Muscle of arm (tissue), 12 donors: ENCODE results near the gene CD99L2. TPM values are rescaled to one million over a fixed set of nuclear protein-coding genes. Genes with fewer than 3 reads are reported as not detected.
"Not testable (repeated sequence)": the region's sequence is repeated elsewhere in the genome, so short reads cannot be mapped to it uniquely, and the experiment has no call there.

Experiments used
- DNase-seq: peaks from one replicate; pipeline ENCODE4 v3.0.0-alpha.2; 2013
- polyA plus RNA-seq, 12 donors: library from polyadenylated mRNA; unstranded; fragments of 120-200 nt; gene quantifications; one replicate each; pipeline ENCODE4 v1.2.1, GENCODE V29; 2013; ENCODE audit not compliant: insufficient read length in 12 of 12

CD99L2 gene
- polyA plus RNA-seq, 12 donors = 31.5 to 44.0 (median 40.1) TPM; not detected in 1

DNA sequence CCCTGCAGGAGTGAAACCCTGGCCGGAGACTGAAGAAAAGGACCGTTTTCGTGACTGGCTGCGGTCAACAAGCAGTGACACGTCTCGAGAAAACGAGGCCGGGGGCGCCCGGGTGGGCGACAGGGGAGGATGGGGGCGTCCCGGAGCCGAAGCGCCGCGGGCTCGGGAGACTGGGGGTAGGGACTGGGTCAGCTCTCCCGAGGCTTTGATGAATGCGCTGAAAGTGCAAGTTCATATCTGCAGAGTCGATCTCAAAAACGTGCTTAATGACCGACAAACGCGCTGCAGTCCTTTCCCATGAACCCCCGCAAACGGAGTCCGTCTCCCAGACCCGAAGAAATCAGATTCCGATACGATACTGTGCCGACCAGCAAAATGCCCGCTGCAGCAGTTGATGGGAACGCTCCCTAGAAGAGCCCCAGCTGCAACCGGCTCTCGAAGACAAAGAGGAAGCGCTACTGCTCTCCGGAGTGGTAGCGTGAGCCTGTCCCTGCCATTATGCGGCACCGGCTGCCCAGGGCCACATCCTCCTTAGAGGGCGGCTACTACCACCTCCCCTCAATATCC is 806 bp upstream of the CD99L2 start:
- peak; percentile 24 for DNase-seq

DNA sequence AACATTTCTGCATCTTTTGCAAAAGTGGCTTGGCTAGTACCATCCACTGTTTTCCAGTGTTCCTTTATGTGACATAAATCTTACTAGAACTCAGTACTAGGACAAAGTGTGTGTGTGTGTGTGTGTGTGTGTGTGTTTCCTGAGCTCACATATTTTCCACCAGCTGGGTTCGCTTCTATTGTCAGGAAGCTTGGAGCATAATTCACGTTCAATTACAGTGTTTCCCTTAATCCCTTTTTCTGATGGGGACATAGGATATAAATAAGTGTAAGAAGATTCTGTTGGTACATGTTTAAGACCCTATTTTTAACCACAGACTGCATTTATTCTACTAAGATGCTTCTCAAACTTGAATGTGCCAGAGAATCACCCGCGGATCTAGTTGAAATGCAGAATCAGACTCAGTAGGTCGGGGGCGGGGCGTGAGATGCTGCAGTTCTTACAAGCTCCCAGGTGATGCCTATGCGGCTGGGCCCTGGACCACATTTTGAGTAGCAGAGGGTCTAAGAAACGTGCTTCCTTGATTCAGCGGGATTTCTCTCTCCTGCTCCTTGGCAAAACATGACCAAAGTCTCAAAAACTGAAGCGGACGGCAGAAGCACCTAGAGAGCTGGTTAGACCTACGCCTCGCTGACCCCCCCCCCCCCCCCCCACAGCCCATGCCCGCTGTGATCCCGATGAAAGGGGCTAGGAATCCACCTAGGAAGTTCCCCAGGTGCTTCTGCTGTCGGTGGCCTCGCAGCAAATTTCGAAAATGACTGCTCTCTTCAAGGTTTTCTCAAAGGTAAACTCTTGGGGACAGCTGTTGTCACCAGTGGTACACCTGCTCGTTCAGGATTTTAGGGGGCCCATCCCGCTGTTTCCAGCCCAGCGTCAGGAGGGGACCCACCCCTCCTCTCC is 797 bp downstream of the CD99L2 start:
- peak; percentile 11 for DNase-seq

DNA sequence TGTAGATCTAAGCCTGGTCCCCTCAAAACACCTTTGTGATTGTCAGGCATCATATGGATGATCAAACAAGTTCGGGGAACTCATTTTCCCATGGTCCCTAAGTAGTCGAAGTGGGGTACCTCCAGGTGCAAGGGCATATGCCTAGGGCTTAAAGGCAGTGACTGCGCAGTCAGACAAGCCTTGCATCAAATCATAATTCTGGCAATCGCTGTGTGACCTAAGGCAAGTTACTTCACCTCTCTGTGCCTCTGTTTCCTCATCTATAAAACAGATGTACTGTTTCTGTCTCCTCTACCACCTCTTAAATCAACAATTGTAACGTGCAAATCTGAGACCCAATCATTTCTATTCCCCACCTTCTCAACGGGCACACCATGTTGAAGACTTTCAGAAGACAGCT is 1.8 kb downstream of the CD99L2 start:
- no peak for DNase-seq

DNA sequence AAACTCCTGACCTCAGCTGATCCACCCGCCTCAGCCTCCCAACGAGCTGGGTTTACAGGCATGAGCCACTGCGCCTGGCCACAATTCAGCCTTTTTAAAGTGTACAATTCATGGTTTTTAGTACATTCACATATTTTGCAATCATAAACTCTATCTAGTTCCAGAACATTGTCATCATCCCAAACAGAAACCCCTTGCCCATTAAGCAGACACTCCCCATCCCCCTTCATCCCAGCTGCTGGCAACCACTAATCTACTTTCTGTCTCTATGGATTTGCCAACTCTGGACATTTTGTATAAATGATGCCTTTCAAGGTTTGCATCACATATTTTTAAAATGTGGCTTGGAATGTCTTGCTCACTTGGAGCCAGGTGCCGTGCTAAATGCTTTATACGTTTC is 4.5 kb downstream of the CD99L2 start:
- DNase-seq = no peak

DNA sequence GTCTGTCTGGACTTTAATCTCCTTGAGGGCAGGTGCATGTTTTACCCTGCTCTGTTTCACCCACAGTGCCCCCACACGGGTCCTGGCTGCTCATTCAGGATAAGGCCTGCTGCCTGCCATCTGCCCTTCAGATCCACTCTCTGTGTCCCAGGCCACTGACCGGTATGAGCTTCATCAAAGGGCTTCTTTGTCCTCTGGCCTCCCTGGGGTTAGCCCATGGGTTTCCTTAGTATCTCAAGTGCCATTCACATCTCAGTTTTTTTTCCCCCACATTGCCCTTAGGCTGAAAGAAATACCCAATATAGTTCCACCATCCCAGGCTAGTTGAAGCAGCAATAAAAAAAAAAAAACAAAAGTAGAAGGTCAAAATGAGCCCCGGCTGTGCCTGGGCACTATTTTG is 9.3 kb downstream of the CD99L2 start:
- DNase-seq = no peak

DNA sequence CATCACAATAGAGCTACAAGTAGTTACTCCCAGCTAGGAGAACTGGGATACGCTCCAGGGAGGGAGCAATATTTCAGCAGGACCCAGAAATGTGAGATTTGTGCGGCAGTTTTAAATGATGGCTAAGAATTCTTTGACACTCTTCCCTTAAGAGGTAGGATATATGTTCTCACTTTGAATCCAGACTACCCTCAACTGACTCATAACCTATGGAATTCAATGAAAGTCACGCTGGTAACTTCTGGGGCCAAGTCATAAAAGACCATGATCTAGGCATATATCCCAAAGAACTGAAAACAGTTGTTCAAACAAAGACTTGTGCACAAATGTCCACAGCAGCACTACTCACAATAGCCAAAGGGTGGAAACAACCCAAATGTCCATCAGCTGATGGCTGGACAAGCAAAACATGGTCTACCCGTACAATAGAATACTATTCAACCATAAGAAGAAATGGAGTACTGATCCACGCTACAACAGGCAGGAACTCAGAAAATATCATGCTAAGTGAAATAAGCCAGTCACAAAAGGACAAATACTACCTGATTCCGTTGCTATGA is 10.5 kb downstream of the CD99L2 start:
- DNase-seq = no peak

DNA sequence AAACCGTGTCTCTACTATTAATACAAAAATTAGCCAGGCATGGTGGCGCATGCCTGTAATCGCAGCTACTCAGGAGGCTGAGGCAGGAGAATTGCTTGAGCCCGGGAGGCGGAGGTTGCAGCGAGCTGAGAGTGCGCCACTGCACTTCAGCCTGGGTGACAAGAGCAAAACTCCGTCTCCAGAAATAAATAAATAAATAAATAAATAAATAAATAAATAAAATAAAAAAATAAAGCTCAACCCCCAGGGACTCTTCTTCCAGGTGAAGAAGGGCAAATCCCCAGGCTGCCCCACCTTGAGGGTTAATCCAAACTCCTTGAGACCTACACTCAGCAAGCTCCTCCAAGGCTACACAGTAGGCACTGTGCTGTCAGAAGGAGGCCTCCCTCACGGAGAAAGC is 11.2 kb downstream of the CD99L2 start:
- DNase-seq = not testable (repeated sequence)

DNA sequence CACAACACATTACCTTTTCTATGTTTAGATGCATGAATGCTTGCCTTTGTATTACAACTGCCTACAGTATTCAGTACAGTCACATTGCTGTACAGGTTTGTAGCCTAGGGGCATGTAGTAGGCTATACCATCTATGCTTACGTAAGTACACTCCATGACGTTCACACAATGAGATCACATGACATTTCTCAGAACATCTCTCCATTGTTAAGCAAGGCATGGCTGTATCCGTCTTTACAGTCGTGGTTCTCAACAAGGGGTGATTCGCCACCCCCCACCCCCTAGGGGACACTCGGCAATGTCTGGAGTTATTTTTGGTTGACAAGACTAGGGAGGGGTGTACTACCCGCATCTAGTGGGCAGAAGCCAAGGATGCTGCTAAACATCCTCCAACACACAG is 12.1 kb downstream of the CD99L2 start:
- DNase-seq = no peak

DNA sequence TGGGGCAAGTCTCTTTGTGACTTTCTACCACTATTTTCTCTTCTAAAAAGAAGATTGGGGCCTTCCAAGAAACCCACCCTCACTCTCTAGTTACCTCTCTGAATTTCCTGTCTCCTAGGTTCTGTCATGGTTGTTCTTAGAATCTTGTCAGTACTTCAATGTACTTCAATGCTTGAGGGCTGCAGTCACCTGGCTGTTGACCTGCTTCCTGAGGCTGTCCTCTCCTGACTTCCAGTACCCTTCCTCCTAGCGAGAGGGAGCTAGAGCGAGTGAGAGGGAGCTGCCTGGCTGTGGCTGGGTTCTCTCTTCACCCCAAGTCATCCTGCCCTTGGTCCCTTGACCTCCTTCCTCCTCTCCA is 17.7 kb downstream of the CD99L2 start:
- DNase-seq = no peak

DNA sequence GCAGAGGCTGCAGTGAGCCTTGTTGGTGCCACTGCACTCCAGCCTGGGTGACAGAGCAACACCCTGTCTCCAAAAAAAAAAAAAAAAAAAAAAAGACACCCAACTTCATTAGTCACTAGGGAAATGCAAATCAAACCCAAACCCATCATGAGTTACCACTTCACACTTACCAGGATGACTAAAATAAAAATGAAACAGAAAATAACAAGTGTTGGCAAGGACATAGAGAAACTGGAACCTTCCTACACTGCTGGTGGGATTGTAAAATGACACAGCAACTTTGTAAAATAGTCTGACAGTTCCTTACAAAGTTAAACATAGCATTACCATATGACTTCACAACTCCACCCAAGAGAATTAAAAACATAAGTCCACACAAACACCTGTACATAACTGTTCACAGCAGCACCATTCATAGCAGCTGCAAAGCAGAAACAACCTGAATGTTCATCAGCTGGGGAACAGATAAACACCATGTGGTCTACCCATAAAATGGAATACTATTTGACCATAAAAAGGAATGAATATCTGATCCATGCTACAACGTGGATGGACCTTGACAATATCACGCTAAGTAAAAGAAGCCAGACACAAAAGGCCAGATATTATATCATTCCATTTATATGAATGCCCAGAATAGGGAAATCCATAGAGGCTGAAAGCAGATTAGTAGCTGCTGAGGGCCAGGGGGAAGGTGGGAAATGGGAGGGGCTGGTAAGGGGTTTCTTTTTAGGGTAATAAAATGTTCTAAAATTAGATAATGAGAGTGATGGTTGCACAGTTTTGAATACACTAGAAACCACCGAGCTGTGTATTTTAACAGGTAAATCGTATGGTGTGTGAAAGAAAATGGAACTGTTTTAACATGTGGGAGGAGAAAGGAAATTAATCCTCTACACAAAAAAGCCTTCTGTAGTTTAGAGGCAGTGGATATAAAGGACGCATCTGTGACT is 18.3 kb downstream of the CD99L2 start:
- no peak for DNase-seq

DNA sequence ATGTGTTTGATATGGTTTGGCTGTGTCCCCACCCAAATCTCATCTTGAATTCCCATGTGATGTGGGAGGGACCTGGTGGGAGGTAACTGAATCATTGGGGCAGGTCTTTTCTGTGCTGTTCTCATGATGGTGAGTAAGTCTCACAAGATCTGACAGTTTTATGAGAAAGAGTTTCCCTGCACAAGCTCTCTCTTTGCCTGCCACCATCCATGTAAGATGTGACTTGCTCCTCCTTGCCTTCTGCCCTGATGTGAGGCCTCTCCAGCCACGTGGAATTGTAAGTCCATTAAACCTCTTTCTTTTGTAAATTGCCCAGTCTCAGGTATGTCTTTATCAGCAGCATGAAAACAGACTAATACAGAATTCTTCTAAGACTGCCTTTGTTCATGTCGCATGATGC is 22.8 kb downstream of the CD99L2 start:
- DNase-seq = not testable (repeated sequence)

DNA sequence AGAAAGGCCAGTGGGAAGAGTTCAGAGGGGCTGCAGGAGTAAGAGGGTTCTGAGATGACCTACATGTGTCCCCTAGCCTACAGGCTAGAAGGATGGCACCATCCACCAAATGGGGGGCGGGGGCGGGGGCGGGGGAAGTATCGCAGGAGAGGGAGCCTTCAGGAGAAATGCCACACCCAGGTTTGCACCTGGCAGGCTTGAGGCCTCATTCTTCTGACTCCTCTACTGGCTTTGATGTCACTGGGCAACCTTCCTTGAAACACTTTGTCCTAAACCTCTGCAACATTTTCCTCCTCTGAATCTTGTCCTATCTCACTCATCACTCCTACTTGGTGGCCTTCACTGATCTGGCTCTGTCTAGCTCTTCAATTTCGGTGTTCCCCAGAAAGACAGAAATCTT is 24.0 kb downstream of the CD99L2 start:
- no peak for DNase-seq

DNA sequence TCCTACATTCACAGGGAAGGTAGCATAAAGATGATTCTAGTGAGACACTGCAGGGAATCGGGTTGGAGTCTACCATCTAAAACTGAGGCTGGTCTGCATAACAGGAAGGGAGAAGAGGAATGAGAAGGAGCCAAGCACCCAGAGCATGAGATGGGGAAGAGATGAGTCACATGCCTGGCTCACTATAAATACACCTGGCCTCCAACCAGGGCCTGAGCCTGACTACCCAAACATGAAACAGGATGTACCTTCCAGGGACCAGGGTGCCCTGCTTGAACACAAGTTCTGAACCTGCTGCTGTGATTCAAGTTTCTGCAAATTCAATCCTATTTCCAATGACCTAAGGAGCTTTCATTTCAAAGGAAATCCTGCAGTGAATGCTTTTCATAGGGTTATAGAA is 24.9 kb downstream of the CD99L2 start:
- DNase-seq = no peak

DNA sequence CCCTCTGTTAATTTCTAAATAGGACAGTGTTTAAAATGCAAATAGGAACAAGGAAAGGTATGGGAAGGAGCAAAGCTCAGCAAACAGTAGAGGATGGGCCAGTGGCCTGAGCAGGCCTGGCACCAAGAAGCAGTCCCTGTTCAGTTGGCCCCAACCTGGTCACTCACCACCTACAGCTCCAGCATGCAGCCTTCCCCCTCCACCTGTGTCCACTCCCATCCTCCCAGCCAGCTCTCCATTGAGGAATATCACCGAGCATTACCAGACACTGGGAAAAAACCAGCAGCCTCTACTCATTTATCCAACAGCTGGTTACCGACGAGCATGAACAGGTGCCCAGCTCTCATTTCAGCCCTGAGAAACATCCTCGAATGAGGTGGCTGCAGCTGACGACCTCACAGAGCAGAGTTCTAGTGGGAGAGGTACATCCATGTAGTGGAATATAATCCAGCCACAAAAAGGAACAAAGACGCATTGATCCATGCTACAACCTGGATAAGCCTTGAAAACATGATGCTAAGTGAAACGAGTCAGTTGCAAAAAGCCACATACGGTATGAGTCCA is 25.6 kb downstream of the CD99L2 start:
- DNase-seq = no peak

DNA sequence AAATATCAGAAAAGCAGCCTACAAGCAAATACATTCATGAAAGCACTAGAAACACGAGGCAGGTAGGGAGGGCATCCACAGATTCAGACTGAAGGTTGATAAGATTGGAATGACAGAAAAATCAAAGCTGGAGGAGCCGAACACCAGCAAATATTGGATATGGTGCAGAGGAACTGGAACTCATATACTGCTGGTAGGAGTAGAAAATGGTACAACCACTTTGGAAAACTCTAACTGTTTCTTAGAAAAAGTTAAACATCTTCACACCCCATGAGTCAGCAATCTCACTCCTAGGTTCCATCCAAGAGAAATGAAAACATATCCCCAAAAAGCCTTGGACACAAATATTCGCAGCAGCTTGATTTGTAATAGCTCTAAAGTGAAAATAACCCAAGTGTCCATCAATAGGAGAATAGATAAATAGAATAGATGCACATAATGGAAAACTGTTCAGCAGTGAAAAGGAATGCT is 27.1 kb downstream of the CD99L2 start:
- DNase-seq = no peak

DNA sequence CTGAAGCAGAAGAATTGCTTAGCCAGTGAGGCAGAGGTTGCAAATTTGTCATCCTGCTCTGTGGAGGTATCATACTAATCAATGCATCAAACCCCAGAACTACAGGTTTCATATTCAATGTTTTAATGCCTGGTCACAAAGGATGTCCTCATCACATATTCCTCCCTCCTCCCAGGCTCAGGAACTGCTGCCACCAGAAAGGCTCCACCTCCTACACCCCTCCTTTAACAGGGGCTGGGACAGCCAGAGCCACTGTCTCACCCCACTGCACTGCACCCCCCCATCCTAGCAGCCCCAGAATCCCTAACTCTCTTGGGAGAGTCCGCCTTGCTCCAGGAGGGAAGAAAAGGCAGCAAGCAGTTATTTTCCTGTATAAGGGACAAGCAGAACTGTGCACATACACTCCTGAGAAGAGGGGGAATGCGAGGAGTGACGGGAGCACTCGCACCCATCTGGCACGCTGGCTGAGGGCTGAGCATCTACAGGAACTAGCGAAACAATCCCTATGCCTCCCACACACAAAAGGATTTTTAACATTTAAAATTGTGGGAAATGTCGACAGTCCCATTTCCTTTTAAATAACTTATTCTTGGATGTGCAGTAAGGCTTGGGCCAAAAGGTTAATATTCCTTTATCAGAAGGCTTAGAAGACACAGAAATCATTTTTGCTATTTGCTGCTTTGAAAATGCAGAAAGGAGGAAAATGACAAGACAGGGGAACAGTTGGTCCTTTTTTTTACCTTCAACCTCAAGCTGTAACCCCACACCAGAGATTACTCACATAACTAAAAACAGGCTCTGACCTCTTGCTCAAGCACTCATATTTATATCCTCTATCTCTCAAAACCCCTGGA is 27.8 kb downstream of the CD99L2 start:
- no peak for DNase-seq

DNA sequence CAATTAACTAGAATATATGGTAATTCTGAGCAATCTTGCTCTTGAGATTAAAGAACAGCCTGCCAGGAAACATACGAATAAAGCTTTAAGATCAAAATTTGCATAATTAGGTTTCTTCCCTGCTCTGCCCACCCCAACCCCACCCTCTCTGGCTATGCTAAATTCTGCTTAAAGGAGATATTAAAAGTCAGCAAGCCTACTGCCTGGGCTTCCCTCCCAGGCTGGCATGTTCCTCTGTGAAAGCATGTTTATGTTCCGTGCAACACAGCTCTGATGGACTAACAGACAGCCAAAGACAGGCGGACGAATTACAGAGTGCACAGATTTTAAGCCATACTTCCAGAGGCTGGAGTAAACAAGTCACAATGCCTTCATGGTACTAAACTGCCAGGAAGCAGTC is 28.4 kb downstream of the CD99L2 start:
- no peak for DNase-seq

DNA sequence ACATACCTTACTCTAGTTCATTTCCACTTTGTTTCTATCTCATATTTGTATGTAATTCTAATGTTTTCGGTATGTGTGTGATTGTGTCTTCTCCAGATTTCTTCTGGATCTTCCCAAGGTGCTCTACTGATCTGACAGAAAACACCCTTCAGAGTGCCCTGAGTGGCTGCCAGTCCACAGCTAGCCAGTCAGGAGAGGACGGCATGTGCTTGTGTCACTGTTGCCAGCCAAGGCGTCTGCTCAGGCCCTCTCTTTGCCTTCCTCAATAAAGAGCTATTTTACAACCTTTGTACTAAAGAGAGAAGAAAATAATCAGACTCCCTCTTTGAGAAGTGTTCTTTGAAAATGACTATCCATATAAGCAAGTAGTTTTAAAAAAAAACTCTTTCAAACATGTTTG is 29.0 kb downstream of the CD99L2 start:
- no peak for DNase-seq

DNA sequence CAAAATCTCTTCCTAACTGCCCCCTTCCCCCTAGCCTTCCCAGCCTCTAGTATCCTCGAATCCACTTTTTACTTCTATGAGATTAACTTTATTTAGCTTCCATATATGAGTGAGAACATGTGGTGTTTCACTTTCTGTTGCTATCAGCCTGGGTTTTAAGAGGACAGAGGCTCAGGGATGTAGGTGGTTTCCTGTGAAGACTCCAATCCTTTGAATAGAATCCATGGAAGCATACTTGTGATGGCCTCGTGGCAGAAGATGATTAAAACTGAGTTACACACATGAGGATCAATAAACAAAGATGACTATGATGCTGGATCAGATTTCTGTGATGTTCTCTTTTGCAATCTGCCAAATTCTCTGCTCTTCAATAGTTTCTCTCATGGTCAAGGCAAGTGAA is 29.8 kb downstream of the CD99L2 start:
- no peak for DNase-seq

DNA sequence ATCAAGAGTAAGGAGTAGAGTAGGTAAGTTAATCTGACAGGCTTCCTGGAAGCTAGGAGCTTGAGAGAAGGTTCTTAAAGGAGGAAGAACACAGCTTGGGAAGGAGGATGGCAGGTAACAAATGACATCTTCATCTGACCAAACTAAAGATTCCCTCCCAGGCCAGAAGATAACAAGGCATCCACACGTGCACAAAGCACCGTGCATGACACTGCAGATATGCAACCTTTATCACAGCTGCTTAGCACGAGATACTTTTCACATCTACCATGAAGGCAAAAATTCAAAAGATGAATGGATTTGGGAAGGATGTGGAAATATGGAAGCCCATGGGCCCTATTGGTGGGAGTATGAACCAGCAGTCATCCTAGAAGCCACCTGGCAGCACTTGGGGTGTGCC is 34.3 kb downstream of the CD99L2 start:
- DNase-seq = no peak

DNA sequence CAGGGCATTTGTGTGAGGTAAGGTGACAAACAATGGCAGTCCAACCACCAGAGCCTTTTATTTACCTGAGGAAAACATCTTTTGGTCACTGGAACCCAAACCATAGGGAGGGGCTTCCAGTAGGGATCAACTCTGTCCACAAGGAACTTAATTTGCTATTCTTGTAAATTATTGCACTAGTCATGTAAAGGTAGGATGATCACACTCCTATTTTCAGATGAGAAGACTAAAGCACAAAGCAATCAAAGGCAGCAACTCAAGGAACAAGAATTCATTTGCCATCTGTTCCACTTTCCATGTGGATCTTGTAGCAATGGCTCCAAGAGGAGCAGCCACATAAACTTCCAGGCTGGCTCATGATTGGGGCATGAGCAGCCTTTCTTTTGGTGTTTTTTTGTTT is 35.3 kb downstream of the CD99L2 start:
- no peak for DNase-seq
